ENCODE measurements around the gene STXBP5. TPM values are rescaled to one million over a fixed set of nuclear protein-coding genes. Genes with fewer than 3 reads are reported as not detected.

STXBP5 gene
- total and polyA plus RNA-seq, 2 of the 13 experiments (the other 11 are each of a cell fraction or from before 2014, with no cell fraction given): 8.8 to 19.4 TPM

DNA sequence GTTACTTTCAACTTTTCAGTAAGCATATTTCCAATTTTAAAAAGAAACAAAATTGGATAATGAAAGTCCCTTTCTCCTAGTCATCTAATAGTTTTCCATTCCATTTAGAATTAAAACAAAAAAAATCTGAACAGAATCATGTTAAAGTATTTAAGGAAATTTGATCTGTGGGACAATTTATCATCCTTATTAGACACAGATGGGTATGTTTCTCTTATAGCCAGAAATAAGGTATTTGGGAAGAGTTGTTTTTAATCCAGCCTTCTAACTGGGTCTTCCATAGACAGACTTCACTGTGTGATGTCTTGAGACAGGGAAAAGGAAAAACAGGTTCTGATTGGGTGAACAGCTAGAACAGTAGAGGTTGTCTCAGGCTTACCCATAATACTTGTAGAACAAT is 39.5 kb upstream of the STXBP5 start:
- in situ Hi-C loops (cut with HindIII; ENCODE audit: extremely low pct_ligation_motif_present, low pct_unique_long_range_greater_than_20kb): no loop called here
- Histone ChIP-seq H3K4me1 (ENCODE audit: insufficient read depth, low read length) (no peaks in the 10 kb centered on the region), H3K4me2 (ENCODE audit: low read depth, low read length) (no peak overlapping the region), H3K9me3 (ENCODE audit: low read length) (no peaks in the 10 kb centered on the region), H3K27me3 (ENCODE audit: control insufficient read depth in 1 of 2, insufficient read depth in 2 of 2, low read length in 2 of 2) (no peaks in the 10 kb centered on the region), H3K36me3 (replicated peaks in 1 of 2; ENCODE audit: control insufficient read depth in 1 of 2, insufficient read depth in 2 of 2, low read length in 2 of 2) (no peaks in the 10 kb centered on the region), H3K27ac (ENCODE audit: extremely low read length, insufficient read depth, low read length) (no peak overlapping the region), H4K20me1 (ENCODE audit: insufficient read depth, low read length) (no peaks in the 10 kb centered on the region), H3K9ac (ENCODE audit: insufficient read depth, low read depth, low read length) (no peak overlapping the region), H3K79me2 (ENCODE audit: insufficient read depth, low read length) (no peaks in the 10 kb centered on the region), H3K4me3 (replicated peaks in 1 of 3; ENCODE audit: insufficient read depth in 1 of 3, low read depth in 2 of 3, low read length in 3 of 3) (no peak overlapping the region), H2AFZ (ENCODE audit: low read length) (no peak overlapping the region)
- ChIA-PET POLR2A (no interaction called here), CTCF (ENCODE audit: low intra/inter-chr PET ratio, low total read pairs) (no interaction called here)
- DNase-seq (ENCODE audit: low spot score): no peak
- BruUV-seq (replicated peaks): no TSS peak
- no peak for TF ChIP-seq PATZ1 (CRISPR knock-in tag; IDR thresholded peaks at IDR 0.05)
- TF ChIP-seq SMARCC2 (IDR thresholded peaks at IDR 0.05): no peak
- no peak for TF ChIP-seq TAF15 (IDR thresholded peaks at IDR 0.05; ENCODE audit: low read depth, low read length, poor library complexity, severe bottlenecking)
- no peak for TF ChIP-seq ZFY (CRISPR knock-in tag; IDR thresholded peaks at IDR 0.05)
- TF ChIP-seq AHR (CRISPR knock-in tag; IDR thresholded peaks at IDR 0.05): no peak
- TF ChIP-seq PTBP1 (IDR thresholded peaks at IDR 0.05; ENCODE audit: low read depth, low read length, poor library complexity, severe bottlenecking): no peak
- no peak for TF ChIP-seq STAG1 (CRISPR knock-in tag; IDR thresholded peaks at IDR 0.05)
- TF ChIP-seq, protein P1, sequence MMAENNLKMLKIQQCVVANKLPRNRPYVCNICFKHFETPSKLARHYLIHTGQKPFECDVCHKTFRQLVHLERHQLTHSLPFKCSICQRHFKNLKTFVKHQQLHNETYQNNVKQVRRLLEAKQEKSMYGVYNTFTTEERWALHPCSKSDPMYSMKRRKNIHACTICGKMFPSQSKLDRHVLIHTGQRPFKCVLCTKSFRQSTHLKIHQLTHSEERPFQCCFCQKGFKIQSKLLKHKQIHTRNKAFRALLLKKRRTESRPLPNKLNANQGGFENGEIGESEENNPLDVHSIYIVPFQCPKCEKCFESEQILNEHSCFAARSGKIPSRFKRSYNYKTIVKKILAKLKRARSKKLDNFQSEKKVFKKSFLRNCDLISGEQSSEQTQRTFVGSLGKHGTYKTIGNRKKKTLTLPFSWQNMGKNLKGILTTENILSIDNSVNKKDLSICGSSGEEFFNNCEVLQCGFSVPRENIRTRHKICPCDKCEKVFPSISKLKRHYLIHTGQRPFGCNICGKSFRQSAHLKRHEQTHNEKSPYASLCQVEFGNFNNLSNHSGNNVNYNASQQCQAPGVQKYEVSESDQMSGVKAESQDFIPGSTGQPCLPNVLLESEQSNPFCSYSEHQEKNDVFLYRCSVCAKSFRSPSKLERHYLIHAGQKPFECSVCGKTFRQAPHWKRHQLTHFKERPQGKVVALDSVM (CRISPR knock-in tag; IDR thresholded peaks at IDR 0.05): no peak
- TF ChIP-seq PHF5A (CRISPR knock-in tag; IDR thresholded peaks at IDR 0.05; ENCODE audit: low read depth, unreplicated experiment): no peak
- no peak for TF ChIP-seq NBN (conservative IDR thresholded peaks at IDR 0.05)
- no peak for TF ChIP-seq FOXK2 (IDR thresholded peaks at IDR 0.05)
- TF ChIP-seq MED13 (CRISPR knock-in tag; IDR thresholded peaks at IDR 0.05): no peak
- TF ChIP-seq WIZ (CRISPR knock-in tag; IDR thresholded peaks at IDR 0.05): no peak
- no peak for TF ChIP-seq HNRNPUL1 (IDR thresholded peaks at IDR 0.05; ENCODE audit: low read depth, low read length)
- no peak for ATAC-seq
- intact Hi-C loops (cut with micrococcal nuclease; ENCODE audit: unreplicated experiment): no loop called here
- no peak for FAIRE-seq
